Left ventricle myocardium inferior (tissue), 1 donor: ENCODE results near the gene SERPINB7. TPM values are rescaled to one million over a fixed set of nuclear protein-coding genes. Genes with fewer than 3 reads are reported as not detected.

Experiments
- DNase-seq: peaks from one replicate; pipeline ENCODE4 v3.0.0-alpha.2; 2020
- H3K27ac ChIP-seq: fragments of 200-600 bp; replicated peaks from 2 replicates; pipeline ENCODE4 v1.8.0; 2021
- H3K27me3 ChIP-seq: fragments of 200-600 bp; 2 replicates; pipeline ENCODE4 v1.8.0; 2021; ENCODE audit warnings: low read depth
- H3K36me3 ChIP-seq: fragments of 200-600 bp; 2 replicates; pipeline ENCODE4 v1.8.0; 2021
- H3K4me1 ChIP-seq: fragments of 200-600 bp; 2 replicates; pipeline ENCODE4 v1.8.0; 2021
- H3K4me3 ChIP-seq: fragments of 200-600 bp; 2 replicates; pipeline ENCODE4 v1.8.0; 2021; ENCODE audit warnings: mild to moderate bottlenecking, moderate library complexity
- H3K9me3 ChIP-seq: fragments of 200-600 bp; replicated peaks from 2 replicates; pipeline ENCODE4 v1.8.0; 2021
- intact Hi-C: fragments of 100-400 bp; cut with micrococcal nuclease; formaldehyde crosslinking; loops from one replicate; pipeline ENCODE4 v1.11.0; 2022
- total RNA-seq: library from RNA; stranded (reverse); fragmentation: NEBNext Ultra II Directional; extraction: Animal tissue kit (Norgen Biotek cat#: 25700); gene quantifications from one replicate; pipeline ENCODE4 v1.2.1, GENCODE V29; 2021
- TF ChIP-seq, protein P1 (sequence below): fragments of 200-600 bp; IDR thresholded peaks from 2 replicates; pipeline ENCODE4 v1.8.0; 2021; ENCODE audit warnings: antibody characterized with exemption, mild to moderate bottlenecking, borderline replicate concordance
- donor health status: DM: no; HTN: yes; CAD: no; lungs with severe emphysema.

SERPINB7 gene
- total RNA-seq, 1 donor from 2014 or later = not detected

DNA sequence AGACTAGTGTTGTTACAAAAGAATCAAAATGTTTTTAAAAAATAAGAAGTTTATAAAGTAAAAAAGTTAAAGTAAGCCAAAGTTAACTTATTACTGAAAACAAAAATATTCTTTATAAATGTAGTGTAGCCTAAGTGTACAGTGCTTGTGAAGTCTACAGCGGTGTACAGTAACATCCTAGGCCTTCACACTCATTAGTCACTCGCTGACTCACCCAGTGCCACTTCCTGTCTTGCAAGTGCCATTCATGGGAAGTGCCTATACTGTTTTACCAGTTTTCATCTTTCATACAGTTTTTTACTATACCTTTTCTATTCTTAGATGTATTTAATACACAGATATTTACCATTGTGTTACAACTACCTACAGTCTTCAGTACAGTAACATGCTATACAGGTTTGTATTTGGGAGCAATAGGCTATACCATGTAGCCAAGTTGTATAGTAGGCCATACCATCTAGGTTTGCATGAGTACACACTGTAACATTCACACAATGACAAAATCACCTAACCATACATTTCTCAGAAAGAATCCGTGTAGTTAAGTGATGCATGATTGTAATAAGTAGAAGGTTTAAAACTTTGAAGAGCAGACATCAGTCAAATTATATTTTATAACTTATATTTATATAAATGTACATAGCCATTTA, 13.4 kb downstream of the SERPINB7 start:
- Histone ChIP-seq H3K27me3 (no peaks in the 10 kb centered on the region), H3K9me3 (peaks cover 8% of the 10 kb centered on the region), H3K4me3 (no peak overlapping the region), H3K27ac (no peak overlapping the region), H3K36me3 (no peaks in the 10 kb centered on the region), H3K4me1 (no peaks in the 10 kb centered on the region)
- intact Hi-C loops = no loop called here
- DNase-seq = no peak
- TF ChIP-seq, protein P1, sequence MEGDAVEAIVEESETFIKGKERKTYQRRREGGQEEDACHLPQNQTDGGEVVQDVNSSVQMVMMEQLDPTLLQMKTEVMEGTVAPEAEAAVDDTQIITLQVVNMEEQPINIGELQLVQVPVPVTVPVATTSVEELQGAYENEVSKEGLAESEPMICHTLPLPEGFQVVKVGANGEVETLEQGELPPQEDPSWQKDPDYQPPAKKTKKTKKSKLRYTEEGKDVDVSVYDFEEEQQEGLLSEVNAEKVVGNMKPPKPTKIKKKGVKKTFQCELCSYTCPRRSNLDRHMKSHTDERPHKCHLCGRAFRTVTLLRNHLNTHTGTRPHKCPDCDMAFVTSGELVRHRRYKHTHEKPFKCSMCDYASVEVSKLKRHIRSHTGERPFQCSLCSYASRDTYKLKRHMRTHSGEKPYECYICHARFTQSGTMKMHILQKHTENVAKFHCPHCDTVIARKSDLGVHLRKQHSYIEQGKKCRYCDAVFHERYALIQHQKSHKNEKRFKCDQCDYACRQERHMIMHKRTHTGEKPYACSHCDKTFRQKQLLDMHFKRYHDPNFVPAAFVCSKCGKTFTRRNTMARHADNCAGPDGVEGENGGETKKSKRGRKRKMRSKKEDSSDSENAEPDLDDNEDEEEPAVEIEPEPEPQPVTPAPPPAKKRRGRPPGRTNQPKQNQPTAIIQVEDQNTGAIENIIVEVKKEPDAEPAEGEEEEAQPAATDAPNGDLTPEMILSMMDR = no peak

DNA sequence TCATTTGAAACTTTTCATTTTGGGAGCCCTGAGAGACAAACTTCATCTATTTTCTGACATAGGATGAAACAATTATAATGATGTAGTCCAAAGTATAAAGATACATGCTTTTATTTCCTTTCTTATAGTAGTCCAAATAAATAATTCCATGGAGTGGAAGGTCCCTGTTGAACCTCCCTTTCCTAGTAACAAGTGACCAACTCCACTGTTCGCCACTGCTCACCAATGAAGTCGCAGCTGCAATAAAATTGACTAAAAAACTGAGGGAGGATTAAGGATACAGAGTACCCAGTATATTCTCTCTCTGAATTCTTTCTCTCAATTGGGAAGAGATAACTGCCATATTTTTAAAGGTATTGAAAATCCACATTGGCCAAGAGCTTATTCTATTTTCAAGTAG, 14.1 kb downstream of the SERPINB7 start:
- intact Hi-C loops = no loop called here
- H3K27me3 ChIP-seq = no peaks in the 10 kb centered on the region
- H3K4me3 ChIP-seq = no peak overlapping the region
- no peak overlapping the region for H3K27ac ChIP-seq
- peaks cover 8% of the 10 kb centered on the region for H3K9me3 ChIP-seq
- no peaks in the 10 kb centered on the region for H3K36me3 ChIP-seq
- DNase-seq = no peak
- TF ChIP-seq, protein P1 = no peak
- H3K4me1 ChIP-seq = no peaks in the 10 kb centered on the region

DNA sequence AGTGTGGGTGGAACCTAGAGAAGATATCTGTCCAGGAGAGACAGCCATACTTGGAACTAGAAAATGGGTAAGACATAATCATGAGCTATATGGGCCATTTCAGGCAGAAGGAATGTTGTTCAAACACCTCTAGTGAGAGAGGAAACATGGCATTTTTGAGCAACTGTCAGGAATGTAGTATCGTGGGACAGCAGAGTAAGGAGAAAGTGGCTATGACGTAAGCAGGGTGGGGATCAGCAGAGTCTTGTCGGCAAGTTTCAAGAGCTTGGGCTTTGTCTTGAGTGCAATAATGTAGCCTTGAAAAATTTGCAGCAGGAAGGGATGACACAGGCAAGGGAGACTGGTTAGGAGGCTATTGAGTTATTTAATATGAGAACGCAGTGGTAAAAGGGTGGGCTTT, 20.4 kb downstream of the SERPINB7 start:
- no peak overlapping the region for H3K27ac ChIP-seq
- no peak for DNase-seq
- H3K4me1 ChIP-seq = no peaks in the 10 kb centered on the region
- no peaks in the 10 kb centered on the region for H3K36me3 ChIP-seq
- intact Hi-C loops = no loop called here
- peaks cover 6% of the 10 kb centered on the region for H3K9me3 ChIP-seq
- no peak overlapping the region for H3K4me3 ChIP-seq
- TF ChIP-seq, protein P1 = no peak
- no peaks in the 10 kb centered on the region for H3K27me3 ChIP-seq

DNA sequence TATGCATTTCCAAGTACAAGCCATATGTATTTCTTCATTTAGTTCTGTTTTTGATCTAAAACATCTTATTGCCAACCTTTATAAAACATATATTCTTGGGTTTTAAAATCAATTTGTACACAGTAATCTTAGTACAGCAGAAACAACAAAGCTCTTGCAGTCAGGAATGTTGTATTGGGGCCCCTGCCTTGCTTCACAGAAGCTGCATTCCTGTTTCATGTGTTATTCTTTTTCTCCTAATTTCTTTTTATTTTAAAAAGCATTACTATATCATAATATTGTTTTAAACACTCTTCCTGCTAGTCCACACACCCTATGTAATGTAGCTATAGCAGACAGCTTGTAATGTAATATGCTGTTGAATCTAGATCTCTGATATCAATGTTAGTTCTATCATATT, 24.0 kb downstream of the SERPINB7 start:
- intact Hi-C loops = no loop called here

DNA sequence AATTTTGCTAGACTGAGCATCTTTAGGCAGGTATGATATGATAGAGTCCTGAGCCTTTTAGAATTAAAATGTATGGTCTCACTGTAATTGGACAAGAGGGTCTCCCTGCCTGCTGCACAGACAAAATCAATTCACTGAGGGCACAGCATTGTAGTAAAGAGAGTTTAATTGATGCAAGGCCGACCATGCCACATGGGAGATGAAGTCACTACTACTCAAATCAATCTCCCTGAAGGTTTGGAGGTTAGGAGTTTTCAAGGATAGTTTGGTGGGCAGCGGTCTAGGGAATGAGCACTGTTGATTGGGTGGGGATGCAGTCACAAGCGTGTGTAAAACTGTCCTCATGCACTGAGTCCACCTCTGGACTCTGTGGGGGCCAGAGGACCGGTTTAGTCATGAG, 26.1 kb downstream of the SERPINB7 start:
- DNase-seq = no peak
- Histone ChIP-seq H3K4me3 (no peak overlapping the region), H3K4me1 (no peaks in the 10 kb centered on the region), H3K27ac (no peak overlapping the region), H3K27me3 (no peaks in the 10 kb centered on the region), H3K9me3 (no peaks in the 10 kb centered on the region), H3K36me3 (no peaks in the 10 kb centered on the region)
- intact Hi-C loops = no loop called here
- TF ChIP-seq, protein P1 = no peak

More for the DNA sequence above, 24.0 kb downstream of the SERPINB7 start:
- H3K27ac ChIP-seq = no peak overlapping the region
- no peaks in the 10 kb centered on the region for H3K27me3 ChIP-seq
- no peaks in the 10 kb centered on the region for H3K9me3 ChIP-seq
- DNase-seq = no peak
- TF ChIP-seq, protein P1 = no peak
- H3K36me3 ChIP-seq = no peaks in the 10 kb centered on the region
- H3K4me3 ChIP-seq = no peak overlapping the region
- H3K4me1 ChIP-seq = no peaks in the 10 kb centered on the region
